GM19468 (cell line): Measurements from ENCODE around the gene DAND5.
"Not testable (repeated sequence)": the region's sequence is repeated elsewhere in the genome, so short reads cannot be mapped to it uniquely, and the experiment has no call there.

Source experiments
- ATAC-seq: cut with Tn5 transposase; IDR thresholded peaks from one replicate; pipeline ENCODE4 v1.9.1; 2021; ENCODE audit warnings: mild to moderate bottlenecking, moderate library complexity, moderate number of reproducible peaks; ENCODE audit not compliant: unreplicated experiment; ENCODE audit errors: extremely low read depth

DAND5 gene

GRCh38 chr19:12945479-12946091 lies 23.8 kb upstream of the DAND5 start, which contains the start of gene RAD23A:
Gene RAD23A, plus strand, starts transcription at chr19:12945862. Its CDS starts 87 bp downstream, at chr19:12945949.
- ATAC-seq, result peak; percentile 78

GRCh38 chr19:12946092-12946721 lies 23.2 kb upstream of the DAND5 start:
- no peak for ATAC-seq

GRCh38 chr19:12946731-12947496 lies 22.5 kb upstream of the DAND5 start:
- ATAC-seq, result no peak

- ATAC-seq, result no peak
These were observed 21.4 kb upstream of the DAND5 start for GRCh38 chr19:12947702-12948611.

GRCh38 chr19:12948612-12949362 lies 20.6 kb upstream of the DAND5 start:
- no peak for ATAC-seq

- ATAC-seq, result no peak
These were observed 19.8 kb upstream of the DAND5 start for GRCh38 chr19:12949363-12950283.

- ATAC-seq, result not testable (repeated sequence)
These were observed 17.3 kb upstream of the DAND5 start for GRCh38 chr19:12952050-12952449.

- ATAC-seq, result no peak
These were observed 16.8 kb upstream of the DAND5 start for GRCh38 chr19:12952488-12953137.

GRCh38 chr19:12953138-12953798 lies 16.1 kb upstream of the DAND5 start:
- no peak for ATAC-seq

GRCh38 chr19:12953799-12954611 lies 15.4 kb upstream of the DAND5 start:
- no peak for ATAC-seq

- ATAC-seq, result no peak
These were observed 14.8 kb upstream of the DAND5 start for GRCh38 chr19:12954612-12954962.

- ATAC-seq, result not testable (repeated sequence)
These were observed 13.8 kb upstream of the DAND5 start for GRCh38 chr19:12955575-12955974.

- ATAC-seq, result no peak
These were observed 13.4 kb upstream of the DAND5 start for GRCh38 chr19:12955996-12956395.

GRCh38 chr19:12956446-12957388 lies 12.7 kb upstream of the DAND5 start, which contains the start of gene GADD45GIP1:
Gene GADD45GIP1, minus strand, starts transcription at chr19:12957223. Its CDS starts 11 bp downstream, at chr19:12957212.
- no peak for ATAC-seq

- ATAC-seq, result not testable (repeated sequence)
These were observed 11.9 kb upstream of the DAND5 start for GRCh38 chr19:12957389-12957952.
